RKO (cell line): Measurements from ENCODE around the gene HOXA4.

Experiments used
- DNase-seq: peaks from one replicate; pipeline ENCODE4 v3.0.0-alpha.2; 2016; ENCODE audit warnings: low spot score

The HOXA4 gene

GRCh38 chr7:27147199-27148030 lies 16.9 kb upstream of the HOXA4 start, which contains the start of gene HOXA6:
TSS of gene HOXA6 (minus strand) at chr7:27147774. CDS start at chr7:27147749, 25 bp downstream.
- DNase-seq = no peak

GRCh38 chr7:27146491-27147198 lies 16.1 kb upstream of the HOXA4 start:
- no peak for DNase-seq

GRCh38 chr7:27145914-27146412 lies 15.4 kb upstream of the HOXA4 start:
- DNase-seq = no peak

- no peak for DNase-seq
These were observed 14.8 kb upstream of the HOXA4 start for GRCh38 chr7:27145165-27145913.

GRCh38 chr7:27144781-27145164 lies 14.2 kb upstream of the HOXA4 start:
- DNase-seq = no peak

- DNase-seq = no peak
These were observed 13.6 kb upstream of the HOXA4 start for GRCh38 chr7:27143950-27144780.

GRCh38 chr7:27143023-27143949 lies 12.7 kb upstream of the HOXA4 start, which contains the start of gene HOXA5:
TSS of gene HOXA5 (minus strand) at chr7:27143681. CDS start at chr7:27143607, 74 bp downstream.
- DNase-seq = peak; percentile 99

- peak; percentile 34 for DNase-seq
These were observed 12.0 kb upstream of the HOXA4 start for GRCh38 chr7:27142580-27143022.

- peak; percentile 87 for DNase-seq
These were observed 11.5 kb upstream of the HOXA4 start for GRCh38 chr7:27141923-27142579.

GRCh38 chr7:27141137-27141922 lies 10.8 kb upstream of the HOXA4 start:
- peak; percentile 32 for DNase-seq

GRCh38 chr7:27140126-27140857 lies 9.7 kb upstream of the HOXA4 start:
- DNase-seq = no peak

- DNase-seq = no peak
These were observed 9.0 kb upstream of the HOXA4 start for GRCh38 chr7:27139334-27140125.

- no peak for DNase-seq
These were observed 8.4 kb upstream of the HOXA4 start for GRCh38 chr7:27138985-27139333.

- no peak for DNase-seq
These were observed 7.9 kb upstream of the HOXA4 start for GRCh38 chr7:27138472-27138871.

GRCh38 chr7:27137640-27138315 lies 7.2 kb upstream of the HOXA4 start:
- no peak for DNase-seq

- peak; percentile 48 for DNase-seq
These were observed 3.8 kb upstream of the HOXA4 start for GRCh38 chr7:27134392-27134791.
